A549 (cell line): Measurements from ENCODE around the gene NEBL. TPM values are rescaled to one million over a fixed set of nuclear protein-coding genes. Genes with fewer than 3 reads are reported as not detected.

Experiments
- ATAC-seq, 2 experiments: fragments of 200-7000 bp in 1 of 2; fragments of >200 bp in 1 of 2; cut with Nextera tagmentation in 1 of 2; cut with Tn5 transposase in 1 of 2; 3 replicates each; pipeline versions ENCODE4 v1.8.0 to v1.9.1; 2018 to 2020; ENCODE audit warnings: mild to moderate bottlenecking in 1 of 2, moderate library complexity in 1 of 2
- CTCF ChIA-PET: fragments of 300-600 bp; sonication (Branson Sonifier 250); formaldehyde crosslinking; extraction: SDS; loops from one replicate; lab custom pipeline; 2021; ENCODE audit warnings: antibody characterized with exemption, inconsistent platforms; lab: Yijun Ruan, JAX
- POLR2A ChIA-PET: fragments of 350-600 bp; formaldehyde crosslinking; extraction: SDS; loops from one replicate; lab custom pipeline; 2021; ENCODE audit warnings: antibody characterized with exemption, inconsistent platforms; lab: Yijun Ruan, JAX
- DNase-seq, 2 experiments: peaks; one replicate each; pipeline versions ENCODE4 v3.0.0 to v3.0.0-alpha.2; 2011 to 2016; ENCODE audit warnings: low read depth in 1 of 2, low spot score in 1 of 2
- FAIRE-seq: peaks from 2 replicates; lab custom pipeline; 2011; peaks lifted over from hg19 to GRCh38; lab: Jason Lieb, UNC
- H3K27ac ChIP-seq, 2 experiments: fragments of >200 bp; sonication (Bioruptor Twin); formaldehyde crosslinking; 3 replicates each; pipeline ENCODE4 v1.5.1; 2016 to 2017
- H3K4me1 ChIP-seq: fragments of >200 bp; sonication (Bioruptor Twin); formaldehyde crosslinking; 3 replicates; pipeline ENCODE4 v1.6.1; 2016
- H3K4me2 ChIP-seq: fragments of >200 bp; sonication (Bioruptor Twin); formaldehyde crosslinking; 3 replicates; pipeline ENCODE4 v1.6.1; 2016
- H3K4me3 ChIP-seq: fragments of >200 bp; sonication (Bioruptor Twin); formaldehyde crosslinking; 3 replicates; pipeline ENCODE4 v1.5.1; 2016
- H3K9me3 ChIP-seq: fragments of >200 bp; sonication (Bioruptor Twin); formaldehyde crosslinking; 3 replicates; pipeline ENCODE4 v1.6.1; 2016
- BHLHE40 ChIP-seq: IDR thresholded peaks from 2 replicates; pipeline ENCODE4 v1.6.1; 2012; ENCODE audit warnings: low read depth, low read length, inconsistent platforms
- CBX8 ChIP-seq: fragments of 200-600 bp; sonication (generic); IDR thresholded peaks from 2 replicates; pipeline ENCODE4 v1.6.1; 2016
- CHD2 ChIP-seq: fragments of 150-350 bp; IDR thresholded peaks from 2 replicates; pipeline ENCODE4 v1.6.1; 2014; ENCODE audit warnings: low read length; ENCODE audit not compliant: partially characterized antibody
- EHF ChIP-seq: fragments of 250-450 bp; sonication (Bioruptor Pico); IDR thresholded peaks from 2 replicates; pipeline ENCODE4 v1.5.0; 2020; ENCODE audit warnings: mild to moderate bottlenecking
- EP300 ChIP-seq, 2 experiments: fragments of >200 bp; sonication (Bioruptor Twin); formaldehyde crosslinking; IDR thresholded peaks; 2 replicates in 1 of 2; 3 replicates in 1 of 2; pipeline ENCODE4 v1.6.1; 2016 to 2017
- FOSB ChIP-seq: fragments of 250-450 bp; sonication (Bioruptor Pico); IDR thresholded peaks from 2 replicates; pipeline ENCODE4 v1.5.0; 2020; ENCODE audit warnings: mild to moderate bottlenecking, moderate library complexity
- HDAC2 ChIP-seq: fragments of 200-600 bp; sonication (generic); IDR thresholded peaks from 2 replicates; pipeline ENCODE4 v1.6.1; 2016
- HOXB13 ChIP-seq: fragments of 250-450 bp; sonication (Bioruptor Pico); IDR thresholded peaks from 2 replicates; pipeline ENCODE4 v1.5.0; 2020; ENCODE audit warnings: low read depth, mild to moderate bottlenecking, moderate library complexity
- JUN ChIP-seq, 2 experiments: fragments of >200 bp; sonication (Bioruptor Twin); formaldehyde crosslinking; IDR thresholded peaks; 2 replicates in 1 of 2; 3 replicates in 1 of 2; pipeline ENCODE4 v1.6.1; 2016 to 2017
- JUNB ChIP-seq: fragments of >200 bp; sonication (Bioruptor Twin); formaldehyde crosslinking; IDR thresholded peaks from 2 replicates; pipeline ENCODE4 v1.6.1; 2016
- KDM5A ChIP-seq: fragments of 200-600 bp; sonication (generic); IDR thresholded peaks from 2 replicates; pipeline ENCODE4 v1.6.1; 2016; ENCODE audit warnings: antibody characterized with exemption, mild to moderate bottlenecking
- MAFK ChIP-seq: fragments of 450-650 bp; IDR thresholded peaks from 2 replicates; pipeline ENCODE4 v1.6.1; 2014; ENCODE audit not compliant: partially characterized antibody
- NFE2L2 ChIP-seq: fragments of 150-350 bp; conservative IDR thresholded peaks from 2 replicates; pipeline ENCODE4 v1.6.1; 2014; ENCODE audit warnings: low read length
- PHF8 ChIP-seq: fragments of 200-600 bp; sonication (generic); IDR thresholded peaks from 2 replicates; pipeline ENCODE4 v1.6.1; 2016; ENCODE audit warnings: low read depth, mild to moderate bottlenecking, antibody characterized with exemption, moderate library complexity, borderline replicate concordance
- POLR2A ChIP-seq: IDR thresholded peaks from 2 replicates; pipeline ENCODE4 v1.6.1; 2012; ENCODE audit warnings: mild to moderate bottlenecking, low read length
- RFX5 ChIP-seq: fragments of 450-650 bp; IDR thresholded peaks from 2 replicates; pipeline ENCODE4 v1.7.1; 2014; ENCODE audit warnings: antibody characterized with exemption, mild to moderate bottlenecking, moderate library complexity
- TP53 ChIP-seq: fragments of 250-450 bp; sonication (Bioruptor Pico); IDR thresholded peaks from 2 replicates; pipeline ENCODE4 v1.5.0; 2021; ENCODE audit warnings: mild to moderate bottlenecking, moderate library complexity
- ZC3H11A ChIP-seq: fragments of 450-650 bp; IDR thresholded peaks from 2 replicates; pipeline ENCODE4 v1.6.1; 2014; ENCODE audit warnings: antibody characterized with exemption, mild to moderate bottlenecking
- WGBS: methylation state at CpG from one replicate; pipeline ENCODE4 v1.1.6; 2017; ENCODE audit errors: missing lambda C conversion rate; 5-methylcytosine and 5-hydroxymethylcytosine counted together
- polyA plus RNA-seq, 4 experiments: library from polyadenylated mRNA; depleted of rRNA in 3 of 4; stranded (reverse); fragments of >200 nt; fragmentation: RNase III in 1 of 4; extraction: RNeasy Plus Mini Kit Qiagen cat#74134 plus additional on column Dnase treatment in 1 of 4; gene quantifications; 2 replicates in 3 of 4; 3 replicates in 1 of 4; pipeline ENCODE4 v1.2.3, GENCODE V29; 2011 to 2017
- TF ChIP-seq, protein P1 (sequence below): fragments of >200 bp; sonication (Bioruptor Twin); formaldehyde crosslinking; IDR thresholded peaks from 2 replicates; pipeline ENCODE4 v1.6.1; 2016
- TF ChIP-seq, protein P2 (sequence below): fragments of 450-650 bp; IDR thresholded peaks from 2 replicates; pipeline ENCODE4 v1.6.1; 2014; ENCODE audit warnings: antibody characterized with exemption
- TF ChIP-seq, protein P3 (sequence below): fragments of >200 bp; sonication (Bioruptor Twin); formaldehyde crosslinking; IDR thresholded peaks from 3 replicates; pipeline ENCODE4 v1.5.1; 2016
- TF ChIP-seq, protein P4 (sequence below): fragments of 150-350 bp; IDR thresholded peaks from 2 replicates; pipeline ENCODE4 v1.6.1; 2014; ENCODE audit warnings: low read depth, mild to moderate bottlenecking, low read length
- TF ChIP-seq, protein P5 (sequence below): fragments of >200 bp; sonication (Bioruptor Twin); formaldehyde crosslinking; IDR thresholded peaks from 3 replicates; pipeline ENCODE4 v1.6.1; 2016
- TF ChIP-seq, protein P6 (sequence below): IDR thresholded peaks from 2 replicates; pipeline ENCODE4 v1.6.1; 2012
- TF ChIP-seq, protein P7 (sequence below): fragments of 250-450 bp; sonication (Bioruptor Pico); IDR thresholded peaks from 2 replicates; pipeline ENCODE4 v1.5.0; 2021; ENCODE audit warnings: mild to moderate bottlenecking, moderate library complexity, borderline replicate concordance

NEBL gene
- polyA plus RNA-seq, 2 of the 4 experiments (the other 2 are of a cell fraction): 13.0 to 33.8 TPM

DNA sequence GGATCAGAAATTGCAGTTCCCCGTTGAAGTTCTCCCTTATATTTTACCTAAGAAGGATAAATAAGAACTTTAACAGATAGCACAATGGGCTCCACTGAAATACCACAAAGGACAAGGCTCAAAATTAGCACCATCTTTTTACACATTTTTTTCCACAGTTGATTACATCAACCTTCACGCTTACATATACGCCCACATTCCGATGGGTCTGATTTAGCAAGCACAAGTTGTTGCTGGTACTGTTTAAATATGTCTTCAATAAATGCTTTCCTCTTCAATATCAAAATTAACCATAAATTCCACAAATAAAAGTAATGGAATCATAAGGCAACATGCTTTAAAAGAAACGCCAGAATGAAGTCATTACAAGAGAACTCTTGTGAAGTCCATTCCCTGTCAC lies 79.5 kb downstream of the NEBL start:
- ChIA-PET CTCF (no interaction called here), POLR2A (no interaction called here)

DNA sequence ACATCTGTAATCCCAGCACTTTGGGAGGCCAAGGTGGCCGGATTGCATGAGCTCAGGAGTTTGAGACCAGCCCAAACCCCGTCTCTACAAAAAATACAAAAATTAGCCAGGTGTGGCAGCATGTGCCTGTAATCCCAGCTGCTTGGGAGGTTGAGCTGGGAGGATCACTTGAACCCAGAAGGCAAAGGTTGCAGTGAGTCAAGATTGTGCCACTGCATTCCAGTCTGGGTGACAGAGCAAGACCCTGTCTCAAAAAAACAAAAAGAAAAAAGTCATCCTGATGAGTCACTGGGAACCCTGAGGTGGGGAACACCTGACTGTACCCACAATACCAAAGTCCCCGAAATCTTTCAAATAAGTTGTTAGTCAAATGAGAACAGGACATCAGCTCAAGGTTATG lies 80.0 kb downstream of the NEBL start:
- Histone ChIP-seq H3K4me2 (no peak overlapping the region), H3K9me3 (no peaks in the 10 kb centered on the region), H3K27ac (no peak overlapping the region), H3K4me1 (no peaks in the 10 kb centered on the region), H3K4me3 (no peak overlapping the region)
- no peak for FAIRE-seq
- 70% methylated on average over 3 of the region's 3 CpGs for WGBS
- no peak for TF ChIP-seq CBX8
- TF ChIP-seq, protein P1, sequence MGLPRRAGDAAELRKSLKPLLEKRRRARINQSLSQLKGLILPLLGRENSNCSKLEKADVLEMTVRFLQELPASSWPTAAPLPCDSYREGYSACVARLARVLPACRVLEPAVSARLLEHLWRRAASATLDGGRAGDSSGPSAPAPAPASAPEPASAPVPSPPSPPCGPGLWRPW: no peak
- TF ChIP-seq, protein P2, sequence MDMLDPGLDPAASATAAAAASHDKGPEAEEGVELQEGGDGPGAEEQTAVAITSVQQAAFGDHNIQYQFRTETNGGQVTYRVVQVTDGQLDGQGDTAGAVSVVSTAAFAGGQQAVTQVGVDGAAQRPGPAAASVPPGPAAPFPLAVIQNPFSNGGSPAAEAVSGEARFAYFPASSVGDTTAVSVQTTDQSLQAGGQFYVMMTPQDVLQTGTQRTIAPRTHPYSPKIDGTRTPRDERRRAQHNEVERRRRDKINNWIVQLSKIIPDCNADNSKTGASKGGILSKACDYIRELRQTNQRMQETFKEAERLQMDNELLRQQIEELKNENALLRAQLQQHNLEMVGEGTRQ: no peak
- TF ChIP-seq FOSB (CRISPR knock-in tag): no peak
- TF ChIP-seq, protein P3, sequence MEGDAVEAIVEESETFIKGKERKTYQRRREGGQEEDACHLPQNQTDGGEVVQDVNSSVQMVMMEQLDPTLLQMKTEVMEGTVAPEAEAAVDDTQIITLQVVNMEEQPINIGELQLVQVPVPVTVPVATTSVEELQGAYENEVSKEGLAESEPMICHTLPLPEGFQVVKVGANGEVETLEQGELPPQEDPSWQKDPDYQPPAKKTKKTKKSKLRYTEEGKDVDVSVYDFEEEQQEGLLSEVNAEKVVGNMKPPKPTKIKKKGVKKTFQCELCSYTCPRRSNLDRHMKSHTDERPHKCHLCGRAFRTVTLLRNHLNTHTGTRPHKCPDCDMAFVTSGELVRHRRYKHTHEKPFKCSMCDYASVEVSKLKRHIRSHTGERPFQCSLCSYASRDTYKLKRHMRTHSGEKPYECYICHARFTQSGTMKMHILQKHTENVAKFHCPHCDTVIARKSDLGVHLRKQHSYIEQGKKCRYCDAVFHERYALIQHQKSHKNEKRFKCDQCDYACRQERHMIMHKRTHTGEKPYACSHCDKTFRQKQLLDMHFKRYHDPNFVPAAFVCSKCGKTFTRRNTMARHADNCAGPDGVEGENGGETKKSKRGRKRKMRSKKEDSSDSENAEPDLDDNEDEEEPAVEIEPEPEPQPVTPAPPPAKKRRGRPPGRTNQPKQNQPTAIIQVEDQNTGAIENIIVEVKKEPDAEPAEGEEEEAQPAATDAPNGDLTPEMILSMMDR: no peak
- no peak for TF ChIP-seq JUN (IDR thresholded peaks at IDR 0.05)
- TF ChIP-seq MAFK: no peak
- TF ChIP-seq, protein P4, sequence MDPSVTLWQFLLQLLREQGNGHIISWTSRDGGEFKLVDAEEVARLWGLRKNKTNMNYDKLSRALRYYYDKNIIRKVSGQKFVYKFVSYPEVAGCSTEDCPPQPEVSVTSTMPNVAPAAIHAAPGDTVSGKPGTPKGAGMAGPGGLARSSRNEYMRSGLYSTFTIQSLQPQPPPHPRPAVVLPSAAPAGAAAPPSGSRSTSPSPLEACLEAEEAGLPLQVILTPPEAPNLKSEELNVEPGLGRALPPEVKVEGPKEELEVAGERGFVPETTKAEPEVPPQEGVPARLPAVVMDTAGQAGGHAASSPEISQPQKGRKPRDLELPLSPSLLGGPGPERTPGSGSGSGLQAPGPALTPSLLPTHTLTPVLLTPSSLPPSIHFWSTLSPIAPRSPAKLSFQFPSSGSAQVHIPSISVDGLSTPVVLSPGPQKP: no peak
- no peak for TF ChIP-seq NFE2L2
- no peak for TF ChIP-seq KDM5A
- TF ChIP-seq EP300 (IDR thresholded peaks at IDR 0.05): no peak
- TF ChIP-seq RFX5: no peak
- no peak for TF ChIP-seq POLR2A
- no peak for TF ChIP-seq PHF8
- TF ChIP-seq, protein P5, sequence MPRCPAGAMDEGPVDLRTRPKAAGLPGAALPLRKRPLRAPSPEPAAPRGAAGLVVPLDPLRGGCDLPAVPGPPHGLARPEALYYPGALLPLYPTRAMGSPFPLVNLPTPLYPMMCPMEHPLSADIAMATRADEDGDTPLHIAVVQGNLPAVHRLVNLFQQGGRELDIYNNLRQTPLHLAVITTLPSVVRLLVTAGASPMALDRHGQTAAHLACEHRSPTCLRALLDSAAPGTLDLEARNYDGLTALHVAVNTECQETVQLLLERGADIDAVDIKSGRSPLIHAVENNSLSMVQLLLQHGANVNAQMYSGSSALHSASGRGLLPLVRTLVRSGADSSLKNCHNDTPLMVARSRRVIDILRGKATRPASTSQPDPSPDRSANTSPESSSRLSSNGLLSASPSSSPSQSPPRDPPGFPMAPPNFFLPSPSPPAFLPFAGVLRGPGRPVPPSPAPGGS: no peak
- ChIA-PET CTCF (no interaction called here), POLR2A (no interaction called here)
- ATAC-seq: no peak
- DNase-seq: no peak

More for the DNA sequence above, 79.5 kb downstream of the NEBL start:
- 81% methylated on average over 5 of the region's 5 CpGs for WGBS
- no peak for TF ChIP-seq CHD2
- no peak for TF ChIP-seq EHF (CRISPR knock-in tag)
- no peak for TF ChIP-seq ZC3H11A
- TF ChIP-seq, protein P6, sequence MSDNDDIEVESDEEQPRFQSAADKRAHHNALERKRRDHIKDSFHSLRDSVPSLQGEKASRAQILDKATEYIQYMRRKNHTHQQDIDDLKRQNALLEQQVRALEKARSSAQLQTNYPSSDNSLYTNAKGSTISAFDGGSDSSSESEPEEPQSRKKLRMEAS: no peak
- TF ChIP-seq TP53: no peak
- TF ChIP-seq, protein P7, sequence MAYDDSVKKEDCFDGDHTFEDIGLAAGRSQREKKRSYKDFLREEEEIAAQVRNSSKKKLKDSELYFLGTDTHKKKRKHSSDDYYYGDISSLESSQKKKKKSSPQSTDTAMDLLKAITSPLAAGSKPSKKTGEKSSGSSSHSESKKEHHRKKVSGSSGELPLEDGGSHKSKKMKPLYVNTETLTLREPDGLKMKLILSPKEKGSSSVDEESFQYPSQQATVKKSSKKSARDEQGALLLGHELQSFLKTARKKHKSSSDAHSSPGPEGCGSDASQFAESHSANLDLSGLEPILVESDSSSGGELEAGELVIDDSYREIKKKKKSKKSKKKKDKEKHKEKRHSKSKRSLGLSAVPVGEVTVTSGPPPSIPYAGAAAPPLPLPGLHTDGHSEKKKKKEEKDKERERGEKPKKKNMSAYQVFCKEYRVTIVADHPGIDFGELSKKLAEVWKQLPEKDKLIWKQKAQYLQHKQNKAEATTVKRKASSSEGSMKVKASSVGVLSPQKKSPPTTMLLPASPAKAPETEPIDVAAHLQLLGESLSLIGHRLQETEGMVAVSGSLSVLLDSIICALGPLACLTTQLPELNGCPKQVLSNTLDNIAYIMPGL (CRISPR knock-in tag): no peak
- TF ChIP-seq, protein P4: no peak
- no peak for TF ChIP-seq HDAC2
- no peak for TF ChIP-seq PHF8
- no peak for TF ChIP-seq FOSB (CRISPR knock-in tag)
- TF ChIP-seq JUNB: no peak
- TF ChIP-seq RFX5: no peak
- no peak for TF ChIP-seq KDM5A
- no peak for TF ChIP-seq HOXB13 (CRISPR knock-in tag)
- TF ChIP-seq CBX8: no peak
- no peak for TF ChIP-seq BHLHE40
- FAIRE-seq (no peak), ATAC-seq (no peak), DNase-seq (no peak)
- Histone ChIP-seq H3K27ac (no peak overlapping the region), H3K4me3 (no peak overlapping the region), H3K9me3 (no peaks in the 10 kb centered on the region), H3K4me1 (no peaks in the 10 kb centered on the region), H3K4me2 (no peak overlapping the region)
